NCI-H2171 treated with DMSO at 0.1 percent for 48 hours (cell line): ENCODE data around the gene EXOC3.

Experiments used
- DNase-seq: peaks from one replicate; lab custom pipeline; 2025; lab: John Stamatoyannopoulos, UW

Gene EXOC3

DNA sequence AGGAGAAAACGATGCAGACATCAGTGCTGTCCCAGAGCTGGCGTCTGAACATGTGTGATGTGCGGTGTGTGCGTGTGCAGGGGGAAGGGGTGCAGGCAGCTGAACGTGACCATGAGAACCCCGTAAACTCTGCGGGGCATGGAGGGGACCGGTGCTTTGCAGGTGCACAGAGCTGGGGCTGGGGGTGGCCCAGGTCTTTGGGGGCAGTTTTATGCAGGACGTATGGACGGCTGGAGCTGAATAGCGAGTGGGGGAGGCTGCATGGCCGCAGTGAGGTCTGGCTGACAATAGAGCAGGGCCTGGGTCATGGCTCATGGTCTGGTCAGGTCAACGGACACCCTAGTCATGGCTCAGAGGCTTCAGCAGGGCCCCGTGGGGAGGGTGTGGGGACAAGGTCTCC is 3.3 kb upstream of the EXOC3 start:
- DNase-seq = no peak

- no peak for DNase-seq
Observed at GRCh38 chr5:440401-441201, 2.4 kb upstream of the EXOC3 start.

DNA sequence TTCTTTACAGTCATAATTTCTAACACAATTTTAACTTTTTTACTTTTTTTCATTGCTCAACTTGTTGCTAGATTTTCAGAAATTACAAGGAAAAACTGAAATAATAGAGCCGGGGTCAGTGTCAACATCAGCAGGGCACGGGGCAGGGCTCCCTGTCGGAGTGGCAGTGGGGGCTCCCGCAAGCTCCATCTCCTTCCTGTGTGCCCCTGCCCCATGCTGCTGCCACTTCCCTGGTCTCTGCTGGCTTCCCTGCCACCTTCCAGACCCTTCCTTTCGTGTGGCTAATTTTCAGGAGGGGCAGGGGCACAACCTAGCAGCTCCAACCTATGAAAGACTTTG is 1.0 kb upstream of the EXOC3 start:
- no peak for DNase-seq

DNA sequence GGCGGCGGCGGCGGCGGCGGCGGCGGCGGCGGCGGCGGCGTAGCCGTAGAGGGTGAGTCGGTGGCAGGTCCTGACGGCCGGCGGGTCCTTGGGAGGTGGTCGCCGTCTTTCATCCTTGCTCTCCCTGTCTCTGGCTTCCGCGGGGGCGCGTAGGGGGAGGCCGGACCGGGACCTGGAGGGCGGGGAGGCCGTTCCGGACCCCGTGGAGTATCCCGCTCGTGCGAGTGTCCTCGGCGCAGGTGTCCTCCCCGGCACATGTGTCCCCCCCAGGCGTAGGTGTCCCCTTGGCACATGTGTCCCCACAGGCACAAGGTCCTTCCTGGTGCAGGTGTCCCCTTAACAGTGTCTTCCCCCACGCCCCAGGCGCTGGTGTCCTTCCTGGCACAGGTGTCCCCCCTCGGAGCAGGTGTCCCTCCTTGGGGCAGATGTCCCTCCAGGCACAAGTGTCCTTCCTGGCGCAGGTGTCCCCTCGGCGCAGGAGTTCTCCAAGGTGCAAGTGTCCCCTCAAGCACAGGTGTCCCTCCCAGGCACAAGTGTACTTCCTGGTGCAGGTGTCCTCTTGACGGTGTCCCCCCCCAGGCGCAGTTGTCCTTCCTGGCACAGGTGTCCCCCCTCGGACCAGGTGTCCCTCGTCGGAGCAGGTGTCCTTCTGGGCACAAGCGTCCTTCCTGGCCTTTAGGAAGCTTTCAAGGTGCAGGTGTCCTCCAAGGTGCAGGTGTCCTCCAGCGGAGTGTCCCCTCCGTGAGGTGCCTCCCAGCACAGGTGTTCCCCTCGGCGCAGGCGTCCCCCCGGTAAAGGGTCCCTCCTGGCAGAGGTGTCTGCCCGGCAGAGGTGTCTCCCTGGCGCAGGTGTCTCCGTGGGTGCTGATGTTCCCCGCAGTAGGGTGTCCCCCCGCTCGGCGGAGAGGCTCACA is 519 bp downstream of the EXOC3 start:
- peak; percentile 18 for DNase-seq

DNA sequence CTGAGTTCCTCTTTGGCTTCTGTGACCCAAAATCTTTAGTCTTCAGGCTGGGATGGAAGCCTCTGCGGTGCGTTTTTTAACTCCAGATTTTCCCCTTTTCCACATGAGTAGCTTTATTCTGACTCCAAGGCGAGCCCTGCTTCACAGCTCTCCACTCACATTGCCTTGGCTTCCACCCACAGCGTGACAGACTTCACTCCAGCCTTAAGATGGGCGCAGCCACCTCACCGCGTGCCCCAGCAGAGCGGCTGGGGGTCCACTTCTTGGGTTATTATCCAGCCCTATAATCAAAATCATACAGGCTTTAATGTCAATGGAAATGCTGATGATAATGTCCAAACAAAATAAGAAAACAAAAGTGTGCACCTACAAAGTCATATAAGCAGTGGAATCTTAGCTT is 1.2 kb downstream of the EXOC3 start:
- no peak for DNase-seq

DNA sequence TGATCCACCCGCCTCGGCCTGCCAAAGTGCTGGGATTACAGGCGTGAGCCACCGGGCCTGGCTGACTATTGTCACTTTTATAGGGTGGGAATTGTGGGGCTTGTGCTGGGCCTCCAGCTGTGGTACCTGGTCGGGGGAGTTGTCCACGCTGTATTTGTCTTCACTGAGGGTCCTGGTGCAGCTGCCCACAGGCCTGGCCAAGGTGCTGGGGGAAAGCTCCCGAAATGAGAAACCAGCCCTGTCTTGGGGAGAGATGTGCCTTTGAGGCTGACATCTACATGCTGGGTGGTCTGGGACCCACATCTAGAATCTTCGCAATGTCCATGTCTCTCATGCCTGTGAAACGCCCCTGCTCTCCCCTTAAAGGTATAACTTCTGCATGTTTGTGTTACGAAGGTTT is 2.6 kb downstream of the EXOC3 start:
- no peak for DNase-seq

- DNase-seq = no peak
Observed at GRCh38 chr5:446066-446882, 3.3 kb downstream of the EXOC3 start.

DNA sequence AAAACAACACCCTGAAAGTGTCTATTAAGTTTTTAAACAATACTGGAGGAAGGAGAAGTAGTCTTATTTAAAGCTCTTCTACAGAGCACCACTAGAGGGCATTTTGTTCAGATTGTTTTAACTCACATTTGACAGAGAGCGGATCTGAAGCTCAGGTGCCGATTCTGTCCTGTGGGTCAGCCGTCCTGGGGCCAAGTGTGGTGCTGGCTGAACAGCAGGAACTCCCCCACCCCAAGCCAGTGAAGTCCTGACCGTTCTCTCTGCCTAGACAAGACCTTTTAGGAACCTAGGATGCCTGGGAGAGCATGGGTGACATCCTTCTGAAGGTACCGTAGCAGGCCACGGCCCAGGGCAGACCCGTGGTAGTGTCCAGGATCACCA is 3.9 kb downstream of the EXOC3 start:
- peak; percentile 68 for DNase-seq

- DNase-seq = no peak
Observed at GRCh38 chr5:447501-447900, 4.5 kb downstream of the EXOC3 start.

DNA sequence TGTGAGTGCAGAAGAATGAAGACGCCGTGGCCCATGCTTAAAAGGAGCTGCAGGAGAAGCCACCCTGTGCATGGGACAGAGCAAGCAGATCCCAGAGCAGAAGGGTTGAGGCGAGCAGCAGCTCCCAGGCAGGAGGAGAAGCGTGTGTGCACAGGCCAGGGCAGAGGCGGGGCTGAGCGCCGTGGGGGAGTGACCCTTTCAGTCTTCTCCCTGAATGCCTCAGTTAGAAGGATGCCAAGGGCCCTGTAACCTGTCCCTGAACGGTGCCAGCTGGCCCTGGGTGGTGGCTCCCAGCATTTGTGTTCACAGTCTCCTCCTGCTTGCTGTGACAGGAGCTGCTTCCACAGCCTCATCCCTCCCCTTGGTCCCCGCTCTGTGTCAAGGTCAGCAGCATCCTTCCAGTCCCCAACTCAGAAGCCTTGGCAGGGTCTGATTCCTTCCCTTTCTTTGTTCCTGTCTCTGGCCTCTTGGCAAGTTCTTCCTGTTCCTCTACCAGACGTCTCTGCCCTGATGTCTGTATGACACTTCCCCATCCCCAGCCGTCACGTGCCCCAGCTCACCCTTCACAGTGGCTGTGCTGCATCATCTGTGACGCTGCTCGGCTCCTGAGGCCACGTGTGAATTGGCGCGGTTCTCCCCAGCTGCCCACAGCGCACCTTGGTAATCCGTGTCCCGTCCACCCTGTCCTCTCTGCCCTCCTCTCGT is 5.2 kb downstream of the EXOC3 start:
- no peak for DNase-seq

- DNase-seq = no peak
Observed at GRCh38 chr5:448766-449090, 5.8 kb downstream of the EXOC3 start.

DNA sequence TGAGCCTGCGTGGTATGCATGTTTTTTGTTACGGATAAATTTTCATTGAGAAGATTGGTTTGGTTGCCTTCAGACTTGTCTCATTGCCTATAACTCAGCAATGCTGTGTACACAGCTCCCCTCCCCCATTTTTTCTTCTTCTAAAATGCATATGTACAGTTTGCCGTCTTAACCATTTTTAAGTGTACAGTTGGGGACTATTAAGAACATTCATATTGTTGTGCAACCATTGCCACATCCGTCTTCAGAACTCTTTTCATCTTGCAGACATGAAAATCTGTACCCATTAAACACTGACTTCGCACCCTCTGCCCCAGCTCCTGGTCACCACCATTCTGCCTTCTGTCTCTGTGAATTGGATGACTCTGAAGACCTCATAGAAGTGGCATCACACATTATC is 6.2 kb downstream of the EXOC3 start:
- DNase-seq = no peak

DNA sequence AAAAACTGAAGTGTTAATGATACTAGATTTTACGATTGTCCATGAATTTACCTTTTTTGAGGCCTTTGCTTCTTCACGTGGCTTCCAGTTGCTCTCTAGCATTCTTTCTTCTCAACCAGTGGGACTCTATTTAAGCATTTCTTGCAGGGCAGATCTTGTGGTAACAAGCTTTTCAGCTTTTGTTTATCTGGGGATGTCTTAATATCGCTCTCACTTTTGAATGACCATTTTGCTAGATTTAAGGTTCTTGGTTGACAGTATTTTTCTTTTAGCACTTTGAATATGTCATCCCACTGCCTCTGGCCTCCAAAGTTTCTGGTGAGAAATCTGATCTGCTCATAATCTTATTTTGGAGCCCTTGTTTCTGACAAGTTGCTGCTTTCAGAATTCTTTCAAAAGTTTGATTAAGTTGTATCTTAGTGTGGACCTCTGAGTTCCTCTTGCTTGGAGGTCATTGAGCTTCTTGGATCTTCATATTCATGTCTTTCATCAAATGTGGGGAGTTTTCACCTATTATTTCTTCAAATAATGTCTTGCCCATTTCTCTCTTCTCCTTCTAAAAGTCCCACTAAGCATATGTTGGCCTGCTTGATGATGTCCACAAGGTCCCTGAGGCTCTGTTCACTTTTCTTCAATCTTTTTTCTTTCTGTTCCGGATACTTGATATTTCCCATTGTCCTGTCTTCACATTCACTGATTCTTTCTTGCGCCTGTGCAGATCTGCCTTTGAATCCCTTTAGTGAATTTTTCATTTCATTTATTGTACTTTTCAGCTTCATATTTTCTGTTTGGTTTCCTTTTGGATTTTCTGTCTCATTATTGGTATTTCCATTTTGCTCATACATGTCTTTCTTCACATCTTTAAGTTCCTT is 8.8 kb downstream of the EXOC3 start:
- DNase-seq = peak; percentile 11

DNA sequence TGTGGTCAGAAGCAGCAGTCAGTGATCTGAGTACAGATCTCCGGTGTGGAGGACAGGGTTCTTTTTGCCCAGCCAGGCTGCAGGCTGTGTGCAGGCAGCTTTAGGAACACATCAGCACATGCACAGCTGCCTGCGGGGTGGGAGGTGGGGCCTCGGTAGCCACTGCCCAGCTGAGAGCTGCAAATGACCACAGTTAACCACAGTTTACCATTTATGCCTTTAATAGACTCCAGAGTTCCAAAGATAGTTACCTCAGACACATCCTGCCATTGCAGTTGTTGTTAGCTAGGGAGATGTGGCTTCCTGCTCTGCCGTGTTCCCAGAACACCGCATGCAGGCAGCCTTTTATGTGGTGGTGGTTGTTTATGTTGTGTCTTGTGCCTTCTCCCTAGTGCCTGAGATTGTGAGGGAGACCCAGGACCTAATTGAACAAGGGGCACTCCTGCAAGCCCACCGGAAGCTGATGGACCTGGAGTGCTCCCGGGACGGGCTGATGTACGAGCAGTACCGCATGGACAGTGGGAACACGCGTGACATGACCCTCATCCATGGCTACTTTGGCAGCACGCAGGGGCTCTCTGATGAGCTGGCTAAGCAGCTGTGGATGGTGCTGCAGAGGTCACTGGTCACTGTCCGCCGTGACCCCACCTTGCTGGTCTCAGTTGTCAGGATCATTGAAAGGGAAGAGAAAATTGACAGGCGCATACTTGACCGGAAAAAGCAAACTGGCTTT is 10.2 kb downstream of the EXOC3 start:
- no peak for DNase-seq

DNA sequence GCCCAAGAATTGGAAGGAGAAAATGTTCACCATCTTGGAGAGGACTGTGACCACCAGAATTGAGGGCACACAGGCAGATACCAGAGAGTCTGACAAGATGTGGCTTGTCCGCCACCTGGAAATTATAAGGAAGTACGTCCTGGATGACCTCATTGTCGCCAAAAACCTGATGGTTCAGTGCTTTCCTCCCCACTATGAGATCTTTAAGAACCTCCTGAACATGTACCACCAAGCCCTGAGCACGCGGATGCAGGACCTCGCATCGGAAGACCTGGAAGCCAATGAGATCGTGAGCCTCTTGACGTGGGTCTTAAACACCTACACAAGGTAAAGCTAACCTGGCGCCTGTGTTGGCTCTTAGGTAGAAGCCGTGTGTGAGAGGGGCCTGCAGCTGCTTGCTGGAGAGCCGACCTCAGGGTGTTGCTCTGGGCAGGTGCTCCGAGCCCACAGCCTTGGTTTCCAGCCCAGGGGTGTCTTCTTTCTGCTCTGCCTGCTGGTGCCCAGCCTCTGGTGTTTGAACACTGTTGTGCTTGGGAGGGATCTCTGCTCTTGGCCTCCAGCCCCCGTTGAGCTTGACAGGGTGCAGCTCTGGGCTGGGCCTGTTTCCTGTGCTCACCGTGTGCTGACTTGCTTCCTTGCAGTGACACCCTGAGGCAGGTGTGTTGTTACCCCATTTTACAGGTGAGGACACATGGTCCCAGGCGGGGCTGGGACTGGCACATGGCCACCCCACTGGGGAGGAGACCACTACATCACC is 10.9 kb downstream of the EXOC3 start:
- DNase-seq = no peak

- no peak for DNase-seq
Observed at GRCh38 chr5:454936-455335, 12.0 kb downstream of the EXOC3 start.

GRCh38 chr5:455806-456205 is 12.8 kb downstream of the EXOC3 start:
- no peak for DNase-seq

DNA sequence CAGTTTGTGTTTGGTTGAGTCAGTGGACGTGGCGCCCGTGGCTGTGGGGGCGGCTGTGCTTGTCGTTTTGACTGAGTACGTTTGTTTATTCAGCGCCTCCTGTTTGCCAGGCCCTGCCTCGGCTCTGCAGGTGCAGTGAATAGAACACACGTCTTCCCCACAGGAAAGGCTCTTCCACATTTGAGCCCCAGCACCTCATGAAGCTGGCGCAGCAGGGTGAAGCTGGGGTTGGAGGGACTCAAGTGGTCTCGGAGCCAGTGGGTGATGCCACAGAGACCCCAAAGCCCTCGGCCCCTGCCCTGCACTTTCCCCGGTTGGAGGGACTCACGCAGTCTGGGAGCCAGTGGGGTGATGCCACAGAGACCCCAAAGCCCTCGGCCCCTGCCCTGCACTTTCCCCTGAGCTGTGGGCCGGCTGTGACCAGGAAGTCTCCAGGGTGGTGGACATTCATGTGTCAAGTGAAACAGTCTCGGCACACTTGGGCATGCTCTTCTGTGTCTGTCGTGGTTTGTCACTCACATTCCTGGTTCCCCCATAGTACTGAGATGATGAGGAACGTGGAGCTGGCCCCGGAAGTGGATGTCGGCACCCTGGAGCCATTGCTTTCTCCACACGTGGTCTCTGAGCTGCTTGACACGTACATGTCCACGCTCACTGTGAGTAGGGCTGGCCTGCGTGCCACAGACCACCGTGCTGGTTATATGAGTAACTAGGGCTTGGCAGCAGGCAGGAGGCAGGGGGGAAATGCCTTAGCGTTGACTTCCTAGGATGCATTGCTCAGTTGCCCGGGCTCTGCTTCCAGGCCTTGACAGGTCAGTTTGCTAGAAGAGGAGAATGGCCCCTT is 13.6 kb downstream of the EXOC3 start:
- DNase-seq = no peak
